GM12878 (cell line): Measurements from ENCODE around the gene ARPC1A. TPM values are rescaled to one million over a fixed set of nuclear protein-coding genes. Genes with fewer than 3 reads are reported as not detected.
A peak's percentile ranks its signal among the peaks of the same experiment; 100 is the strongest.

ENCODE experiments used
- ATAC-seq: fragments of 200-7000 bp; cut with Tn5 transposase; 3 replicates; pipeline ENCODE4 v1.9.1; 2020; ENCODE audit warnings: mild to moderate bottlenecking, moderate library complexity
- BruUV-seq: library from RNA; stranded (reverse); fragments of 400-500 nt; replicated peaks from 2 replicates; lab custom pipeline; 2021; lab: Mats Ljungman, UMichigan
- CTCF ChIA-PET: fragments of 300-600 bp; sonication (Branson Sonifier 250); formaldehyde crosslinking; extraction: SDS; loops from one replicate; lab custom pipeline; 2021; ENCODE audit warnings: inconsistent platforms; lab: Yijun Ruan, JAX
- POLR2A ChIA-PET: fragments of 350-600 bp; formaldehyde crosslinking; extraction: SDS; loops from one replicate; lab custom pipeline; 2021; ENCODE audit warnings: inconsistent platforms; lab: Charles Lee
- RAD21 ChIA-PET: fragments of 300-600 bp; sonication (Branson Sonifier 250); formaldehyde crosslinking; loops from one replicate; lab custom pipeline; 2023; ENCODE audit warnings: antibody characterized with exemption; ENCODE audit not compliant: unreplicated experiment; lab: Charles Lee
- SMC1A ChIA-PET: fragments of 300-600 bp; sonication (Branson Sonifier 250); formaldehyde crosslinking; loops from one replicate; lab custom pipeline; 2023; ENCODE audit not compliant: unreplicated experiment, uncharacterized antibody; lab: Charles Lee
- DNase-seq: peaks from one replicate; pipeline ENCODE4 v3.0.0-alpha.2; 2011; ENCODE audit warnings: low read depth, low spot score
- FAIRE-seq: peaks from 3 replicates; lab custom pipeline; 2011; peaks lifted over from hg19 to GRCh38; lab: Jason Lieb, UNC
- H2AFZ ChIP-seq: 2 replicates; pipeline ENCODE4 v1.6.0; 2011; ENCODE audit warnings: low read depth, low read length, control low read depth; ENCODE audit not compliant: control insufficient read depth
- H3K27ac ChIP-seq: 2 replicates; pipeline ENCODE4 v1.5.1; 2011; ENCODE audit warnings: control low read depth; ENCODE audit not compliant: control insufficient read depth, insufficient read depth
- H3K27me3 ChIP-seq, 2 experiments: replicated peaks in 1 of 2; 2 replicates each; pipeline versions ENCODE4 v1.6.0 to v1.6.1; 2011; ENCODE audit warnings: low read length in 1 of 2; ENCODE audit not compliant: control insufficient read depth in 2 of 2, insufficient read depth in 2 of 2
- H3K36me3 ChIP-seq, 2 experiments: 2 replicates each; pipeline ENCODE4 v1.5.1; 2011; ENCODE audit warnings: low read length in 1 of 2; ENCODE audit not compliant: control insufficient read depth in 2 of 2, insufficient read depth in 2 of 2
- H3K4me1 ChIP-seq: 2 replicates; pipeline ENCODE4 v1.6.1; 2011; ENCODE audit warnings: mild to moderate bottlenecking, low read length, moderate library complexity, mixed read lengths; ENCODE audit not compliant: control insufficient read depth, insufficient read depth
- H3K4me2 ChIP-seq: 2 replicates; pipeline ENCODE4 v1.6.0; 2011; ENCODE audit warnings: control low read depth; ENCODE audit not compliant: control insufficient read depth, insufficient read depth
- H3K4me3 ChIP-seq: fragments of 200-600 bp; sonication (generic); 2 replicates; pipeline ENCODE4 v1.5.1; 2016
- H3K79me2 ChIP-seq: 2 replicates; pipeline ENCODE4 v1.6.0; 2011; ENCODE audit warnings: low read length; ENCODE audit not compliant: control insufficient read depth, insufficient read depth
- H3K9ac ChIP-seq: 2 replicates; pipeline ENCODE4 v1.8.0; 2011; ENCODE audit warnings: low read length, control low read depth, mixed read lengths; ENCODE audit not compliant: control insufficient read depth, insufficient read depth
- H3K9me3 ChIP-seq: replicated peaks from 3 replicates; pipeline ENCODE4 v1.5.1; 2011; ENCODE audit warnings: mild to moderate bottlenecking, low read length; ENCODE audit not compliant: control insufficient read depth, insufficient read depth
- H4K20me1 ChIP-seq: 2 replicates; pipeline ENCODE4 v1.6.0; 2011; ENCODE audit not compliant: control insufficient read depth, insufficient read depth
- ASH2L ChIP-seq: fragments of 300-600, 200-600 bp; sonication (generic); IDR thresholded peaks from 2 replicates; pipeline ENCODE4 v1.6.1; 2017; ENCODE audit warnings: low read depth, mild to moderate bottlenecking, borderline replicate concordance
- ATF7 ChIP-seq: fragments of 450-650 bp; IDR thresholded peaks from 2 replicates; pipeline ENCODE4 v1.6.1; 2016; ENCODE audit warnings: low read depth, mild to moderate bottlenecking
- BMI1 ChIP-seq: fragments of 450-650 bp; IDR thresholded peaks from 2 replicates; pipeline ENCODE4 v1.6.1; 2016; ENCODE audit warnings: mild to moderate bottlenecking, moderate library complexity, borderline replicate concordance
- CHD2 ChIP-seq: IDR thresholded peaks from 2 replicates; pipeline ENCODE4 v1.6.1; 2011; ENCODE audit warnings: low read depth, low read length, improper control_type of control experiment, borderline replicate concordance
- CREB1 ChIP-seq: IDR thresholded peaks from 2 replicates; pipeline ENCODE4 v1.6.1; 2012; ENCODE audit warnings: low read depth, mild to moderate bottlenecking, inconsistent platforms
- EZH2 ChIP-seq: IDR thresholded peaks from 2 replicates; pipeline ENCODE4 v1.6.1; 2012; ENCODE audit warnings: low read depth, mild to moderate bottlenecking, control low read depth, inconsistent platforms, low read length, borderline replicate concordance; ENCODE audit not compliant: control insufficient read depth
- MEF2B ChIP-seq: fragments of 450-650 bp; IDR thresholded peaks from 2 replicates; pipeline ENCODE4 v1.6.1; 2018; ENCODE audit warnings: mild to moderate bottlenecking, moderate library complexity; ENCODE audit not compliant: partially characterized antibody, poor library complexity, severe bottlenecking
- MTA3 ChIP-seq: IDR thresholded peaks from 2 replicates; pipeline ENCODE4 v1.6.1; 2012; ENCODE audit warnings: low read length, inconsistent platforms, borderline replicate concordance
- NBN ChIP-seq: fragments of 450-650 bp; IDR thresholded peaks from 2 replicates; pipeline ENCODE4 v1.6.1; 2016
- NFIC ChIP-seq: IDR thresholded peaks from 2 replicates; pipeline ENCODE4 v1.6.1; 2012; ENCODE audit warnings: low read depth, mild to moderate bottlenecking, inconsistent platforms, low read length, moderate library complexity
- RELB ChIP-seq: fragments of 450-650 bp; IDR thresholded peaks from 2 replicates; pipeline ENCODE4 v1.6.1; 2017; ENCODE audit warnings: low read depth, mild to moderate bottlenecking, moderate library complexity
- SREBF1 ChIP-seq: IDR thresholded peaks from 2 replicates; pipeline ENCODE4 v1.6.1; 2012; ENCODE audit warnings: mild to moderate bottlenecking, low read length
- ZBED1 ChIP-seq: IDR thresholded peaks from 2 replicates; pipeline ENCODE4 v1.6.1; 2016; ENCODE audit warnings: borderline replicate concordance
- ZBTB33 ChIP-seq: fragments of 450-650 bp; IDR thresholded peaks from 2 replicates; pipeline ENCODE4 v1.6.1; 2017; ENCODE audit warnings: mild to moderate bottlenecking
- ZNF207 ChIP-seq: fragments of 450-650 bp; IDR thresholded peaks from 2 replicates; pipeline ENCODE4 v1.6.1; 2014; ENCODE audit warnings: antibody characterized with exemption, mild to moderate bottlenecking, borderline replicate concordance
- ZNF274 ChIP-seq: IDR thresholded peaks from one replicate; pipeline ENCODE4 v1.8.0; 2011; ENCODE audit not compliant: insufficient read length, insufficient read depth
- ZNF592 ChIP-seq: fragments of 450-650 bp; IDR thresholded peaks from 2 replicates; pipeline ENCODE4 v1.6.1; 2017; ENCODE audit warnings: mild to moderate bottlenecking, moderate library complexity
- ZSCAN29 ChIP-seq: fragments of 450-650 bp; IDR thresholded peaks from 2 replicates; pipeline ENCODE4 v1.6.1; 2017; ENCODE audit warnings: mild to moderate bottlenecking, moderate library complexity
- WGBS: methylation state at CpG from one replicate; pipeline ENCODE4 v1.1.6; 2016; ENCODE audit warnings: low lambda C conversion rate; ENCODE audit not compliant: insufficient replicate concordance, insufficient coverage; ENCODE audit errors: missing lambda C conversion rate; 5-methylcytosine and 5-hydroxymethylcytosine counted together
- in situ Hi-C: fragments of 300-500 bp; cut with MboI; formaldehyde crosslinking; loops from 9 replicates; pipeline ENCODE4 v1.14.3; 2018; ENCODE audit warnings: mixed read lengths
- intact Hi-C: fragments of 100-400 bp; cut with micrococcal nuclease; formaldehyde crosslinking; loops from one replicate; pipeline ENCODE4 v1.14.2; 2022; ENCODE audit not compliant: unreplicated experiment
- polyA plus RNA-seq, 11 experiments: library from polyadenylated mRNA; depleted of rRNA in 4 of 11; unstranded in 6 of 11; stranded (reverse) in 5 of 11; fragments of >200 nt; fragmentation: Nextera tagmentation in 4 of 11; fragmentation: Illumina TruSeq in 1 of 11; extraction: Ambion mirVana in 4 of 11; extraction: Trizol in 1 of 11; gene quantifications; 1 replicate in 1 of 11; 2 replicates in 10 of 11; pipeline versions ENCODE4 v1.2.1 to v1.2.3, GENCODE V29; 2011 to 2016; ENCODE audit warnings: inconsistent platforms in 2 of 11, missing spikeins in 2 of 11, low read depth in 1 of 11
- total RNA-seq, 4 experiments: library from RNA; depleted of rRNA in 3 of 4; stranded (reverse); fragments of >200 nt in 3 of 4; fragmentation: Illumina TruSeq in 1 of 4; extraction: Trizol in 1 of 4; gene quantifications; 2 replicates each; pipeline versions ENCODE4 v1.2.1 to v1.2.3, GENCODE V29; 2013 to 2021

The ARPC1A gene
- total and polyA plus RNA-seq, 10 of the 15 experiments (the other 5 are each of a cell fraction or from before 2014, with no cell fraction given): 42.3 to 152 (median 72.1) TPM

GRCh38 chr7:99409806-99410205 is 84.1 kb downstream of the ARPC1A start:
- intact Hi-C loops: loop anchor here (2.0 to 5.0 kb wide), 2 partner anchors 29 to 38 kb away; partner anchors contain the start of gene ARPC1B
- 2% methylated on average over 3 of the region's 3 CpGs for whole genome bisulfite sequencing
- FAIRE-seq (no peak), DNase-seq (no peak), ATAC-seq (no peak)
- no TSS peak for BruUV-seq
- in situ Hi-C loops: no loop called here
- peak overlapping the region; percentile 58 for H3K4me2 ChIP-seq
- H3K9me3 ChIP-seq: no peaks in the 10 kb centered on the region
- RAD21 ChIA-PET: interaction anchor here (1.3 to 2.7 kb wide), 4 partner anchors 28 to 45 kb away, joined by 7 to 8 read pairs (median 7); partner anchors contain the start of genes CPSF4 and PTCD1
- peaks cover 6 to 19% of the 10 kb centered on the region in 2 experiments for H3K36me3 ChIP-seq
- SMC1A ChIA-PET: interaction anchor here (0.7 to 3.2 kb wide), 2 partner anchors 30 to 50 kb away, joined by 3 to 20 read pairs; no protein-coding TSS in a partner anchor
- no peaks in the 10 kb centered on the region for H3K27me3 ChIP-seq
- no peaks in the 10 kb centered on the region for H4K20me1 ChIP-seq
- peaks cover 12% of the 10 kb centered on the region for H3K4me1 ChIP-seq
- H2AFZ ChIP-seq: no peak overlapping the region
- POLR2A ChIA-PET: interaction anchor here (0.6 to 4.9 kb wide), 7 partner anchors 10 to 436 kb away, joined by 3 to 51 read pairs (median 5); partner anchors contain the start of gene ZNF394
- H3K4me3 ChIP-seq: peak overlapping the region; percentile 100
- peak overlapping the region; percentile 98 for H3K9ac ChIP-seq
- H3K79me2 ChIP-seq: peaks cover 61% of the 10 kb centered on the region
- CTCF ChIA-PET: interaction anchor here (4.6 kb wide), 1 partner anchor 44 kb away, joined by 31 read pairs; no protein-coding TSS in a partner anchor
- peak overlapping the region; percentile 99; the same call in 1 of the 2 replicates for H3K27ac ChIP-seq
- TF ChIP-seq EZH2 (no peak), ZNF207 (no peak), CREB1 (no peak), NFIC (no peak), ZBED1 (no peak), CHD2 (no peak), ASH2L (no peak), ATF7 (no peak), BMI1 (no peak), MEF2B (no peak), RELB (no peak), SREBF1 (no peak), NBN (no peak), ZSCAN29 (no peak), MTA3 (no peak), ZNF592 (no peak), ZNF274 (no peak), ZBTB33 (no peak)
